GM12873 (cell line): Measurements from ENCODE around the gene PTRH2.

Source experiments
- TF ChIP-seq, protein P1 (sequence below): IDR thresholded peaks from 2 replicates; pipeline ENCODE4 v1.5.1; 2012; ENCODE audit warnings: low read depth, mild to moderate bottlenecking, moderate library complexity, low read length, control low read depth; ENCODE audit not compliant: insufficient read depth; ENCODE audit errors: missing control alignments

The PTRH2 gene

DNA sequence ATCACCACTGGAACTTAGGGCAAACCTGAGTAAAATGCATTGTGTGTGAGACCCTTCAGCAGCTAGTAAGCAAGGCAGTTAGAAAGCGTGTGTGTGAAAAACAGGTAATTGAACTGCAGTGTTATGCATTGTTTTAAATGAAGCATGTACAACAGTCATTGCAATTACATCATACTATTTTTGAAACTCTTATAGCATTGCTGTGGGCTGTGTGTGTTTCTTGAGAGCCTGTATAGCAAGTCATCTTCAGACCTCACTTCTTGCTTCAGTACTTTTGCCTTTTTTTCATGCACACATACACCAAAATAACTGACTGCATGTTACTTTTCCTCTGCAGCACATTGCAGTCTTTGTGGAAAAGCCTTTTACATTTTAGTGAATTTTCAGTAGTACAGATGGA, 19.2 kb downstream of the PTRH2 start:
- TF ChIP-seq, protein P1, sequence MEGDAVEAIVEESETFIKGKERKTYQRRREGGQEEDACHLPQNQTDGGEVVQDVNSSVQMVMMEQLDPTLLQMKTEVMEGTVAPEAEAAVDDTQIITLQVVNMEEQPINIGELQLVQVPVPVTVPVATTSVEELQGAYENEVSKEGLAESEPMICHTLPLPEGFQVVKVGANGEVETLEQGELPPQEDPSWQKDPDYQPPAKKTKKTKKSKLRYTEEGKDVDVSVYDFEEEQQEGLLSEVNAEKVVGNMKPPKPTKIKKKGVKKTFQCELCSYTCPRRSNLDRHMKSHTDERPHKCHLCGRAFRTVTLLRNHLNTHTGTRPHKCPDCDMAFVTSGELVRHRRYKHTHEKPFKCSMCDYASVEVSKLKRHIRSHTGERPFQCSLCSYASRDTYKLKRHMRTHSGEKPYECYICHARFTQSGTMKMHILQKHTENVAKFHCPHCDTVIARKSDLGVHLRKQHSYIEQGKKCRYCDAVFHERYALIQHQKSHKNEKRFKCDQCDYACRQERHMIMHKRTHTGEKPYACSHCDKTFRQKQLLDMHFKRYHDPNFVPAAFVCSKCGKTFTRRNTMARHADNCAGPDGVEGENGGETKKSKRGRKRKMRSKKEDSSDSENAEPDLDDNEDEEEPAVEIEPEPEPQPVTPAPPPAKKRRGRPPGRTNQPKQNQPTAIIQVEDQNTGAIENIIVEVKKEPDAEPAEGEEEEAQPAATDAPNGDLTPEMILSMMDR = no peak

DNA sequence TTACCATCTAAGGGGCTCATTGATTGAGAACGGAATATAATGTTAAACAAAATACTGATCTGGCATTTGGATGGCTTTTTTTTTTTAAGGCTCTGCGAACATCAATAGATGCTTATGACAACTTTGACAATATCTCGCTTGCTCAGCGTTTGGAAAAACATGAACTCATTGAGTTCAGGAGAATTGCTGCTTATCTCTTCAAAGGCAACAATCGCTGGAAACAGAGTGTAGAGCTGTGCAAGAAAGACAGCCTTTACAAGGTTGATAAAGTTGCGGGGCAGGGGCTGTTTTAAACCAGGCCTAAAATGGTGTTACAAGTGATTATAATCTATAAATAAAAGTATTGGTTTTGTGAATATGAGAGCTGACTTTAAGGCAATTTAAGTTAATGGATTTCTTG, 22.3 kb downstream of the PTRH2 start:
- TF ChIP-seq, protein P1 = no peak

DNA sequence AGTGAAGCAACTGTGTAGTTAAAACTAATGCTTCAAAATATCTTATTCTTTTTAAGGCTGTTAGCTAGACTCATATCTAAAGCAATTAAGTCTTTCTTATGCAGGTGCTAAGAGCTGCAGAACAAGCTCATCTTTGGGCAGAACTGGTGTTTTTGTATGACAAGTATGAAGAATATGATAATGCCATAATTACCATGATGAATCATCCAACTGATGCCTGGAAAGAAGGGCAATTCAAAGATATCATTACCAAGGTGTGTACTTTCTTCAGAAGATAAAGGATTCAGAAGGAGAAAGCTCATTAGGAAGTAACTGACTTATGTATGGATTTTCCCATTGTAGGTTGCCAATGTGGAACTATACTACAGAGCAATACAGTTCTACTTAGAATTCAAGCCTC, 23.9 kb downstream of the PTRH2 start:
- TF ChIP-seq, protein P1 = no peak

DNA sequence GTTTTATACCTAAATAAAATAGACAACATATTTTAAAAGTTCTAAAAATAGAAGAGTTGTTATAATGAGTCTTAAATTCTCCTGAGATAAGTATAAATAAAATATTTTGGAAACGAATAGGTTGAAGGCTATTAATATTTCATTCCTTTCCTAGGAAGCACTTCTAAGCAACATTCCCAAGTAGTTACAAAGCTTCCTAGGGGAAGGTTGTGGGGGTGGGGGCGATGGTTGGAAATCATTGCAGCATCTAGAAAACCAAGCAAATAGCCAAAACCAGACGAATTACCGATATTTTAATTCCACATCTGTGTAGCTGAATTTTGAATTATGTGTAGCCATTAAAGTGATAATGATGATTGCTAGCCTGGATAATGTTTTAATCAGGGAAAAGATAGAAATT, 26.9 kb downstream of the PTRH2 start:
- TF ChIP-seq, protein P1 = no peak

DNA sequence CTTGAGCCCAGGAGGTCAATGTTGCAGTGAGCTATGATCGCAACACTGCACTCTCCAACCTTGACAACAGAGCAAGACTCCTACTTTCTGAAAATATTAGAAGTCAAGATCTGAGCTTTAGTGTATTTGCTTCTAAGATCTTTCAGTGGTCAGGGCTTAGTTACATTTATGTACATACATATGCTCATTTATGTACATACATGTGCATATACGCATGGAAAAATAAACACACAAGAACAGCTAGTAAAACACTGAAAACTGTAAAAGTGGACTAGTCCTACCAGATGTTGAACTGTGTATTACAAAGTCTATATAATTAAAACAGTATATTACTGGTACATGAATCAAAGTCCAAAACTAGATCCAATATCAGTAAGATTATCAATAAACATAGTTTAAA, 28.3 kb downstream of the PTRH2 start:
- TF ChIP-seq, protein P1 = no peak

DNA sequence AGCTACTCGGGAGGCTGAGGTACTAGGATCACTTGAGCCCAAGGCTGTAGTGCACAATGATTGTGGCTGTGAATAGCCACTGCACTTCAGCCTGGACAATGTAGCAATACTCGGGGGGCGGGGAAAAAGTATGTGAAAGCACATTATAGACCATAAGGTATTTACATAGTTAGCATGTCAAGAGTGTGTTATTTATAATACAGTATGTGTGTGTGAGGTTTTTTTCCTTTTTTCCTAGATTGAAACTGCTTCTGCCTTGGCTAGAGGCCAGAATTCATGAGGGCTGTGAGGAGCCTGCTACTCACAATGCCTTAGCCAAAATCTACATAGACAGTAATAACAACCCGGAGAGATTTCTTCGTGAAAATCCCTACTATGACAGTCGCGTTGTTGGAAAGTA, 30.5 kb downstream of the PTRH2 start:
- TF ChIP-seq, protein P1 = no peak

DNA sequence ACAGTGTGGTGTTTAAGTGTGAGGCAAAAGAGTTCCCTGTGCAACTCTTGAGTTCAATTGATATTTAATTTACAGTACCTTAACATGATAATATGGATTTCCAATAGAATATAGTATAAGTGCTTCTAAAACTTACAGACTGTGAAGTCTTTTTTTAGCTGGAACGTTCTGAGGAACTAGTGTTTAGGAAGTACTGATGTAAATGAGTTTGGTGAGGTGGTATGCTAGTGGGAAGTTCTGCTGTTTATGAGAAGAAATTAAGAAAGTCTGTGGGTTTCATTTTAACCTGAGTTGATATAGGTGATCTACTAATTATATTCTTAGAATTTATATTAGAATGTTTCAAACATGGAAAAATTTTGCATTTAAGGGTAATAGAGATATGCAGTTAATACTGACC, 32.0 kb downstream of the PTRH2 start:
- TF ChIP-seq, protein P1 = no peak
